ENCODE measurements around the gene USP32. TPM values are rescaled to one million over a fixed set of nuclear protein-coding genes. Genes with fewer than 3 reads are reported as not detected.

USP32 gene
- total and polyA plus RNA-seq, 2 donors (not counting 1 experiment from before 2014, with no cell fraction given) = 7.7 to 48.8 TPM

GRCh38 chr17:60359415-60359814, 32.5 kb downstream of the USP32 start:
- H3K4me3 Mint-ChIP-seq = no peak overlapping the region
- ATAC-seq (ENCODE audit: low read depth) = no peak

More at GRCh38 chr17:60359415-60359814, 32.5 kb downstream of the USP32 start:
- CTCF ChIA-PET = no interaction called here
- no peak overlapping the region for H3K4me2 ChIP-seq (replicated peaks; ENCODE audit: low read depth, low read length, poor library complexity, severe bottlenecking)
- no peak overlapping the region for H3K9ac ChIP-seq (ENCODE audit: low read length)
- no peak overlapping the region for H3K27ac Mint-ChIP-seq
- peaks cover 6% of the 10 kb centered on the region for H4K20me1 ChIP-seq (ENCODE audit: control insufficient read depth, insufficient read depth, low read length, poor library complexity, severe bottlenecking)
- H3K4me1 Mint-ChIP-seq = peaks cover 25% of the 10 kb centered on the region
- H3K36me3 ChIP-seq (replicated peaks in 1 of 2; ENCODE audit: control extremely low read depth in 1 of 2, control insufficient read depth in 1 of 2, extremely low read depth in 1 of 2, insufficient read depth in 2 of 2, low read length in 1 of 2) = no peaks in the 10 kb centered on the region
- no peak overlapping the region for H3K27ac ChIP-seq (ENCODE audit: low read length in 2 of 2)
- H3K9me3 Mint-ChIP-seq (ENCODE audit: insufficient read depth) = peaks cover 4% of the 10 kb centered on the region
- TF ChIP-seq EZH2 (IDR thresholded peaks at IDR 0.05; ENCODE audit: borderline replicate concordance, insufficient read depth, low read depth, low read length, poor library complexity, severe bottlenecking) (no peak), CTCF (IDR thresholded peaks at IDR 0.05) (no peak)
- H3K27me3 Mint-ChIP-seq = no peaks in the 10 kb centered on the region
- H3K4me3 ChIP-seq (ENCODE audit: control extremely low read depth in 1 of 5, extremely low read depth in 1 of 5, insufficient read depth in 1 of 5, low read depth in 2 of 5, low read length in 4 of 5) = no peak overlapping the region
- peaks cover 5 to 6% of the 10 kb centered on the region in 2 donors for H3K4me1 ChIP-seq (ENCODE audit: control insufficient read depth in 2 of 2, insufficient read depth in 2 of 2, low read length in 2 of 2)
- H3K79me2 ChIP-seq (ENCODE audit: control insufficient read depth, insufficient read depth, low read length) = peaks cover 49% of the 10 kb centered on the region
- intact Hi-C loops (cut with micrococcal nuclease) = no loop called here
- peaks cover 0 to 3% (median 1%) of the 10 kb centered on the region in 3 donors for H3K9me3 ChIP-seq (ENCODE audit: control extremely low read depth in 1 of 3, control insufficient read depth in 2 of 3, insufficient read depth in 1 of 3, low read length in 2 of 3)
- no peak for DNase-seq
- H2AFZ ChIP-seq (ENCODE audit: insufficient read depth, low read depth, low read length, poor library complexity, severe bottlenecking) = no peak overlapping the region
- POLR2A ChIA-PET = no interaction called here
- H3K27me3 ChIP-seq (replicated peaks in 1 of 4; ENCODE audit: control extremely low read depth in 1 of 4, control insufficient read depth in 3 of 4, insufficient read depth in 4 of 4, low read length in 3 of 4) = no peaks in the 10 kb centered on the region

Measured in B cell (primary cell).